ENCODE results near the gene SLC6A9. TPM values are rescaled to one million over a fixed set of nuclear protein-coding genes. Genes with fewer than 3 reads are reported as not detected.

The SLC6A9 gene
- total RNA-seq, 1 donor from 2014 or later = 24.3 TPM

DNA sequence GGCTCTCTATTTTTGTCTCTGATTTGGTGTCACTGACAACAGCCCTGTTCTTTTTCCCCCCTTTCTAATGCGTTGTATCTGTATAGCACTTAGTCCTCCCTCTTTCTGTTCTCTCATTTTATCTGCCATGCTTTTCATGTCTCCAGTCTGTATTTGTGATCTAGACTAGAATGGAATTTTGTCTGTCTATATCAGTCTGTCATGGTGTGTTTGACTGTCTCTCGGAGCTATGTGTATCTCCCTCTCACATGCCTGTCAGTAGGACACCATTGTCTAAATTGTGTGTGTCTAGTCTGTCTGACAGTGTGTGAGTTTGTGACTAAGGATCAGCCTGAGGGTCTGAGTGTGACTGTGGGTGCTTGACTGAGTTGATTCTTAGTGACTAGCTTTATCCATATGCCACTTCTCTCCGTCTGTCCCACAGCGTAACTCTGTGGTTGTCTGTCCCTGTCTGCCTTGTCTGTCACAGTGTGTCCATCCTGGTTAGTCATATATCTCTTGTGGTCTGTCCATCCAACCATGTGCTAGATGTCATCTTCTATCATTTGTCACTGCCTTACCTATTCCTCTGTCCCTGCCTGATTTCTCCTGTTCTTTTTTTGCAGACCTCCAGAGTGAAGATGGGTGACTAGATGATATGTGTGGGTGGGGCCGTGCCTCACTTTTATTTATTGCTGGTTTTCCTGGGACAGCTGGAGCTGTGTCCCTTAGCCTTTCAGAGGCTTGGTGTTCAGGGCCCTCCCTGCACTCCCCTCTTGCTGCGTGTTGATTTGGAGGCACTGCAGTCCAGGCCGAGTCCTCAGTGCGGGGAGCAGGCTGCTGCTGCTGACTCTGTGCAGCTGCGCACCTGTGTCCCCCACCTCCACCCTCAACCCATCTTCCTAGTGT lies 53.6 kb downstream of the SLC6A9 start:
- no peaks in the 10 kb centered on the region for H3K27me3 ChIP-seq
- H3K4me1 ChIP-seq = peaks cover 67% of the 10 kb centered on the region
- TF ChIP-seq, protein P1, sequence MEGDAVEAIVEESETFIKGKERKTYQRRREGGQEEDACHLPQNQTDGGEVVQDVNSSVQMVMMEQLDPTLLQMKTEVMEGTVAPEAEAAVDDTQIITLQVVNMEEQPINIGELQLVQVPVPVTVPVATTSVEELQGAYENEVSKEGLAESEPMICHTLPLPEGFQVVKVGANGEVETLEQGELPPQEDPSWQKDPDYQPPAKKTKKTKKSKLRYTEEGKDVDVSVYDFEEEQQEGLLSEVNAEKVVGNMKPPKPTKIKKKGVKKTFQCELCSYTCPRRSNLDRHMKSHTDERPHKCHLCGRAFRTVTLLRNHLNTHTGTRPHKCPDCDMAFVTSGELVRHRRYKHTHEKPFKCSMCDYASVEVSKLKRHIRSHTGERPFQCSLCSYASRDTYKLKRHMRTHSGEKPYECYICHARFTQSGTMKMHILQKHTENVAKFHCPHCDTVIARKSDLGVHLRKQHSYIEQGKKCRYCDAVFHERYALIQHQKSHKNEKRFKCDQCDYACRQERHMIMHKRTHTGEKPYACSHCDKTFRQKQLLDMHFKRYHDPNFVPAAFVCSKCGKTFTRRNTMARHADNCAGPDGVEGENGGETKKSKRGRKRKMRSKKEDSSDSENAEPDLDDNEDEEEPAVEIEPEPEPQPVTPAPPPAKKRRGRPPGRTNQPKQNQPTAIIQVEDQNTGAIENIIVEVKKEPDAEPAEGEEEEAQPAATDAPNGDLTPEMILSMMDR (IDR thresholded peaks at IDR 0.05) = no peak
- TF ChIP-seq POLR2A (IDR thresholded peaks at IDR 0.05) = no peak
- no peak for TF ChIP-seq POLR2AphosphoS5 (IDR thresholded peaks at IDR 0.05; ENCODE audit: insufficient read depth in 1 of 2, low read depth in 1 of 2)
- no peaks in the 10 kb centered on the region for H3K9me3 ChIP-seq
- peaks cover 0 to 16% of the 10 kb centered on the region in 2 donors for H3K36me3 ChIP-seq
- no peak overlapping the region for H3K4me3 ChIP-seq
- H3K27ac ChIP-seq = no peak overlapping the region
- DNase-seq (ENCODE audit: extremely low spot score in 2 of 2) = no peak
- intact Hi-C loops (cut with DNase I) = no loop called here

DNA sequence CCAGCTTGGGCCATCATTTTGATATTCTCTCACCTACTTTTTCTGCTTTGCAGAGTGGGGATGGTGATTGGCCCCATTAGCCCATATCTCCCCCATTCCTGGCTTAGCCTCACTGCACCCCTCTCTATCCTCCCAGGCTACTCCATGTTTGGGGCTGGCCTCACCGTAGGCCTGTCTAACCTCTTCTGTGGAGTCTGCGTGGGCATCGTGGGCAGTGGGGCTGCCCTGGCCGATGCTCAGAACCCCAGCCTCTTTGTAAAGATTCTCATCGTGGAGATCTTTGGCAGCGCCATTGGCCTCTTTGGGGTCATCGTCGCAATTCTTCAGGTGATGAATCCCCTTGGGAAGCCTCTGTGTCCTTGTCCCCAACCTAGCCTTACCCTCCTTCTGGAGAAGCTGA lies 54.4 kb downstream of the SLC6A9 start:
- no peak for DNase-seq (ENCODE audit: extremely low spot score in 2 of 2)
- Histone ChIP-seq H3K4me3 (no peak overlapping the region), H3K36me3 (peaks cover 0 to 20% of the 10 kb centered on the region in 2 donors), H3K4me1 (peaks cover 67% of the 10 kb centered on the region), H3K27me3 (no peaks in the 10 kb centered on the region), H3K27ac (no peak overlapping the region), H3K9me3 (no peaks in the 10 kb centered on the region)
- intact Hi-C loops (cut with DNase I) = no loop called here
- TF ChIP-seq POLR2AphosphoS5 (IDR thresholded peaks at IDR 0.05; ENCODE audit: insufficient read depth in 1 of 2, low read depth in 1 of 2) (no peak), POLR2A (IDR thresholded peaks at IDR 0.05) (no peak)
- TF ChIP-seq, protein P1 (IDR thresholded peaks at IDR 0.05) = no peak

DNA sequence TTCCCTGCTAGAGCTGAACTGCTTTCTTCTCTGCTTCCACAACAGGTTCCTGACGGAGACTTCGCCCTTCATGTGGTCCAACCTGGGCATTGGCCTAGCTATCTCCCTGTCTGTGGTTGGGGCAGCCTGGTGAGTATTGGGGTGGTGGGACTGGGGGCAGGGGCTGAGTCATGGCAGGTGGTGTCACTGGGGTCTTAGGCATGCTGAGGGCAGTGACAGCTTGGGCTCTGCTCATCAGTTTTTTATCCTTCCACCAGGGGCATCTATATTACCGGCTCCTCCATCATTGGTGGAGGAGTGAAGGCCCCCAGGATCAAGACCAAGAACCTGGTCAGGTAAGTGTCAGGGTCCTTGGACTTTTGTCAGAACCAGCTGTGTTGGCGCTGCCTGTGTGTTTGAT lies 55.2 kb downstream of the SLC6A9 start:
- TF ChIP-seq POLR2A (IDR thresholded peaks at IDR 0.05) = no peak
- TF ChIP-seq POLR2AphosphoS5 (IDR thresholded peaks at IDR 0.05; ENCODE audit: insufficient read depth in 1 of 2, low read depth in 1 of 2) = no peak
- TF ChIP-seq, protein P1 (IDR thresholded peaks at IDR 0.05) = no peak
- H3K36me3 ChIP-seq = peaks cover 0 to 20% of the 10 kb centered on the region in 2 donors
- intact Hi-C loops (cut with DNase I) = no loop called here
- H3K9me3 ChIP-seq = no peaks in the 10 kb centered on the region
- peak overlapping the region; percentile 76 to 94 for H3K4me3 ChIP-seq
- H3K4me1 ChIP-seq = peaks cover 61% of the 10 kb centered on the region
- H3K27ac ChIP-seq = peak overlapping the region; percentile 92
- H3K27me3 ChIP-seq = no peaks in the 10 kb centered on the region
- no peak for DNase-seq (ENCODE audit: extremely low spot score in 2 of 2)

DNA sequence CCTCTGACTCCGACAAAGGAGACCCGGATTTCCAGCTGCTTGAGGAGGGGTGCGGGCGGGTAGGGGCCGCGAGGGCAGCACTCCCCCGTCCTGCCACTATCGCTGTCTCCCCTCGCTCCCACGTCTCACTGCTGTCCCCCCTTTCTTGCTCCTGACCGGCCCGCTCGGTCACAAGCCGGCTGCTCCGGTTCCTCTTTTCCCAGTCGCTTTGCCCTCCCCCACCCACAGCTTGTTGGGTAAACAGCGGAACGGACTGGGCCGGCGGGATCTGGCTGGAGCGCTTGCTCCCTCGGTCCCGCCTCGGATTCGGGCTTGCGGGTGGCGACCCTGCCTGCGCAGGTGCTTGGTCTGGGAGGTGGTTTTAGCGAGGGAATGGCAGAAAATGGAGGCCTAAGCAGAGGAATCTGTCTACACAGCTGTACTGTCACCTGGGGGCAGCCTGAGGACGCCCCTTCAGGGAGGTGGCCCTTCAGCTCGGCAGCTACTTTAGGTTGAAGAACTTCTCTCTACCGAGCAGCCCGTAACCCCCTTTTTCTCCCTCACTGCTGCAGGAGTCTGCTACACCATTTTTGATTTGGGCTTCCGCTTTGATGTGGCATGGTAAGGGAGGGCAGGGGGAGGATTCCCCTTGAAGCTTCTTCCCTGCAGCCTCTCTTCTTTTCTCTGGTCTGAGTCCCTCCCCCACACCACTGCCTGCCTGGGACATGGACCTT lies 55.9 kb downstream of the SLC6A9 start:
- Histone ChIP-seq H3K9me3 (no peaks in the 10 kb centered on the region), H3K27me3 (no peaks in the 10 kb centered on the region), H3K36me3 (peaks cover 0 to 20% of the 10 kb centered on the region in 2 donors), H3K4me1 (peaks cover 61% of the 10 kb centered on the region), H3K27ac (peak overlapping the region; percentile 92), H3K4me3 (peak overlapping the region; percentile 76 to 94)
- DNase-seq (ENCODE audit: extremely low spot score in 2 of 2) = no peak
- TF ChIP-seq POLR2A (IDR thresholded peaks at IDR 0.05) (no peak), POLR2AphosphoS5 (IDR thresholded peaks at IDR 0.05; ENCODE audit: insufficient read depth in 1 of 2, low read depth in 1 of 2) (no peak)
- TF ChIP-seq, protein P1 (IDR thresholded peaks at IDR 0.05) = no peak
- intact Hi-C loops (cut with DNase I) = no loop called here
